GF-D8 (cell line): ENCODE measurements around the gene STK38.
A peak's percentile ranks its signal among the peaks of the same experiment; 100 is the strongest.
"Not testable (repeated sequence)": the region's sequence is repeated elsewhere in the genome, so short reads cannot be mapped to it uniquely, and the experiment has no call there.

ENCODE experiments used
- DNase-seq: peaks from one replicate; lab custom pipeline; 2025; lab: John Stamatoyannopoulos, UW

Gene STK38

DNA sequence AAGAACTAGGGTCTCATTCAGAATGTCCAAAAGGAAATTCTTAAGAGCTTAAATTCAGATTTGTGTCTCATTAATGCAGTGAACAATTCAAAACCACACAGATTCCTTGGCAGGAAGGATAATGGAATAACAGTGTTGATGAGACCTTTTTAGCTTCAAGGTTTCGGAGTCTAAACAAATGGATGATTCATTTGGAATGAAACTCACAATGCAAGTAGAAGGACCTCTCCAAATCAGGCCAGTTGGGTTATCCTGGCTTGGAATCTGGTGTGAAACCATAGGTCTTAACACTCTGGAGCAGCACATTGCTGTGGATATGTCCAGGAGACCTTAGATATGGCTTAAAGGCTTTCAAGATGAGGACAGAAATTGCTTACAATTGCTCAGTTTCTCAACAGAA lies 59.6 kb downstream of the STK38 start:
- DNase-seq, result no peak

GRCh38 chr6:36484736-36485135 lies 62.5 kb downstream of the STK38 start:
- peak; percentile 33 for DNase-seq

DNA sequence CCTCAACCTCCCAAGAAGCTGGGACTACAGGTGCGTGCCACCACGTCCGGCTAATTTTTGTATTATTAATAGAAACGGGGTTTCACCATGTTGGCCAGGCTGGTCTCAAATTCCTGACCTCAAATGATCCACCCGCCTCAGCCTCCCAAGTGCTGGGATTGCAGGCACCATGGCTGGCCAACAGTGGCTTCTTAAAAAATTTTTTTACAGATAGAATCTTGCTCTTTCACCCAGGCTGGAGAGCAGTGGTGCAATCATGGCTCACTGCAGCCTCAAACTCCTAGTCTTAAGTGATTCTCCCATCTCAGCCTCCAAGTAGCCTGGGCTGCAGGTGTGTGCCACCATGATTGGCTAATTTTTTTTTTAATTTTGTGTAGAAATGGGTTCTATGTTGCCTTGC lies 64.0 kb downstream of the STK38 start:
- not testable (repeated sequence) for DNase-seq

DNA sequence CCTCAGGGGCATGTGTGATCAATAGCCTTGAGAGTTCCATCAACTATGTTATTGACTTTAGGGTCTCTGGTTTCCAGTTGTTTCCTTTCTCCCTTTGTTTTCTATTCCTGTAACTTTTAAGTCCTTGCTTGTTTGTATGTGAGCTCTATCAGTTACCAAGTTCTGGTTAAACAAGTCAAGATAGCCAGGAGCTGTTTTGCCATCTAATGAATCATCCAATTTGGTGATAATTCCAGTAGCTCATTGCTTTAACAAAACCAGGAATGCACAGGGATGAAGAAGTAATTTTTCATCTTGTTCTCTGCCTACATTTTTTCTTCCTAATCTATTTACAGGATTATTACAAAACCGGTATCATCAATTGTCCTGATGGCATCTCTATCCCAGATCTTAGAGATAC lies 68.0 kb downstream of the STK38 start:
- DNase-seq, result no peak

DNA sequence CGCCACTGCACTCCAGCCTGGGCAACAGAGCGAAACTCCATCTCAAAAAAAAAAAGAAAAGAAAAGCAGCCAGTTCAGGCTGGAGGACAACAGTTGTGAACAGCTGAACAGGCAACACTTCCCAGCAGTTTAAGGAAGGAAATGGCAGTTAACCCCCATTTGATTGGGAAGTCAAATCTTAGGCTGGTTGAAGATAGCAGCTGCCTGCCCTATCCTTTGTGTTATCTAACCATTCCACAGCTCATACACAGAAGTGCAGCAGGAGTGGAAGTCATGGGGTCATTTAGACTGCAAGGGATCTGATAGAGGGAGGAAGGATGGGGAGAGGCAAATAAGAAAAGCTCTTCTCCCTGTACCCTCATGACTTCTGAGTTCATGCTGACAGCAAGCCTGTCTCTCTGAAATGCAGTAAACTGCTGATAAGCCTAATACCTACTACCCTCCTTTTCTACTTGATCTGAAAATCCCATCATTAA lies 69.2 kb downstream of the STK38 start:
- peak; percentile 94 for DNase-seq

DNA sequence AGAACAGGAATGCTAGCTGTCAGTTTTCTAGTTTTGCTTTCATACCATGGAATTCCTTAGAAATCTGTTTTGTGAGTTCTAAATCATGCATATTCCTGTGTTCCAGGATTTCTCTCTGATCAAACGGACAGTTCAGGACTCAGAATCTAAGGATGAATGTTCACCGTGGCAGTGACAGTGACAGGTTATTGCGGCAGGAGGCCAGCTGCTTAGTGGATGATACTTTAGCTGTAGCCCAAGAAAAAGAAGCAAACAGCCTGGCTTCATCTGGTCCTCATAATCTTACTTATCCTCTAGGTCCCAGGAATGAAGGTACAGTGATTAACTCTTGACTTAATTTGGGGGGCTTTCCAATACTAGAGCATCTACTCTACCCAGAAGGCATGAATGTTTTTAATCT lies 77.3 kb downstream of the STK38 start:
- no peak for DNase-seq

DNA sequence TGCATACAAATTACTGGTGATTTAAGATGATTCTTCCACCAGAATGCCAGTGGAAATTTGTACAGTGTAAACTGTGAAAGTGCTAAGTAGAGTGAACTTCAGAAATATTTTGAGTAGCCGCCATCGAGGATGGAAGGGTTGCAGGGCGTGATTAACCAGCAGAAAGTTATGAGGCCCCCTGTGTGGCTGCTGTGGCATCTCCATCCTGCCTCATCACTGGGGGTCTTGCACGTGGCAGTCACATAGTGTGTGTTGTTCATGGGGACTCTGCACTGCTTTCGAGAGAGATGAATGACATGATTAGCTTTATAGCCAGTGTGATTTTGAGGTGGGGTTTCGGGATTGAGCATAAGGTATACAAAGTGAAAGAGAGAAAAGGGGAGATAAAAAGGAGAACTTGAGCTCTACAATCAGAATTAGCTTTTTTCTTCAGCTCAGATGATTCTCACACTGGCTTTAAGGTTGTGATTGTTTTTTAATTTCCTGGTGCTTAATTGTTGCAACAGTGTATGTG lies 78.1 kb downstream of the STK38 start:
- DNase-seq, result no peak

DNA sequence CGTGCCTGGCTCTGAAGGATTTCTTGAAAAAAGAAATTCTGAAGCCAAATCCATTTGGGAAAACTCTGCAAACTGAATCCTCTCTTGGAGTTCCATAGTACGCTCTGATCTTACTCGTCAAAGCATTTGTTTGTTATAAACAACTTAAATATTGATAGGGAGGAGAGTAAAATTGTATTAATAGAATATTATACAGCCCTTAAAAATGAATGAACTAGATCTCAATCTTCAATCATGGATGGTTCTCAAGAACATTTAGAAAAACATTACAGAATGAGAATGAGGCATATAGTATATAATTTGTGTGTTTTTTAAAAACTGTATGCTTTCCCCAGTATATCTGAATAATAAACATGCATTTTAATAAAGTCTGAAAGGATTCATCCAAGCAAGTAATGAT lies 79.7 kb downstream of the STK38 start:
- no peak for DNase-seq

DNA sequence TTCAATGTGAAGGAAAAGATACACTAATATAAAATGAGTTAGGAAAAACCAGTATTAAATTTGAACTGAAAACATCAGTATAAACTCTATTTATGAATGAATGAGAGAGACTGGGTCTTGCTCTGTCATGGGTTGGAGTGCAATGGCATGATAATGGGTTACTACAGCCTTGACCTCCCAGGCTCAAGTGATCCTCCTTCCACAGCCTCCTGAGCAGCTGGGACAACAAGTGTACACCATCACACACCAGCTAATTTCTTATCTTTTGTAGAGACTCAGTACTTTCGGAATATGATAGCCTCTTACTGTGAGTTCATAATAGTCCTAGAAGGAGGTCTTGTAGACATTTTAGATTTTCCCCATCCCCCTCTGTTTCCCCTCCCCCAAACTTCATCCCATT lies 83.0 kb downstream of the STK38 start:
- no peak for DNase-seq

GRCh38 chr6:36463676-36464075 lies 83.6 kb downstream of the STK38 start:
- DNase-seq, result no peak

DNA sequence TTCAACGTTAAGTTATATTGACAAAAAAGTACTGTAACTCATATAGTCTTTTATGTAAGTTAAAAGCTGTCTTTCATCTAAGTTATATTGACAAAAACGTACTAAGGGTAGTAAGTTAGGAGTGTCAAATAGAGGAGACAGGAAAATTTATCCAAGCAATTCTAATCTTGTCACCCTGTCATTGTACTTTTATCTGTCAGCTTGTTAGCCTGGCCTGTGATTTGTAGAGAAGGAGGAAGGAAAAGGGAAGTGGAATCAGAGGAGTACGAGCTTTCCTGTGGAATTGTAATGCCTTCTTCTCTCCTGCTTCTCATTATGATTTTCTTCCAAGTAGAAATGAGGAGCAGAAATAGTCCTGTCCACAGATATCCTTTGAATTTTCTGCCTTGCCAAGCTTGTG lies 85.6 kb downstream of the STK38 start:
- no peak for DNase-seq

DNA sequence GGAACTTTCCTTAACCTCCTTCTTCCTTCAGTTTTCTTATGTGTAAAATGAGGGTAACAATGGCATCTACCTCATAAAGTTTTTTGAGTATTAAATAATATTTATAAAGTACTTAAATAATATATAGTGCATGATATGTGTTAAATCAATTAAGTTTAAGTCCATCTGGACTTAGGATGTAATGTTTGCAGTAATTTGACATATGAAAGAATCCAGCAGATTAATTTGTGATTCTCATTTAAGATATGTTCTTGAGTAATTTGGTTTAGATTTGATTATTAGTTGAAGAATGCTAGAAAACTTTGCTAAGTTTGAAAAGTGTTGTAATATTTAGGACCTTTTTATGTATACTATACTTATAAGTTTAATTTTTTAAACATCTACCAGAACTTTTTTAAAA lies 86.4 kb downstream of the STK38 start:
- no peak for DNase-seq

GRCh38 chr6:36459501-36459900 lies 87.8 kb downstream of the STK38 start:
- no peak for DNase-seq

DNA sequence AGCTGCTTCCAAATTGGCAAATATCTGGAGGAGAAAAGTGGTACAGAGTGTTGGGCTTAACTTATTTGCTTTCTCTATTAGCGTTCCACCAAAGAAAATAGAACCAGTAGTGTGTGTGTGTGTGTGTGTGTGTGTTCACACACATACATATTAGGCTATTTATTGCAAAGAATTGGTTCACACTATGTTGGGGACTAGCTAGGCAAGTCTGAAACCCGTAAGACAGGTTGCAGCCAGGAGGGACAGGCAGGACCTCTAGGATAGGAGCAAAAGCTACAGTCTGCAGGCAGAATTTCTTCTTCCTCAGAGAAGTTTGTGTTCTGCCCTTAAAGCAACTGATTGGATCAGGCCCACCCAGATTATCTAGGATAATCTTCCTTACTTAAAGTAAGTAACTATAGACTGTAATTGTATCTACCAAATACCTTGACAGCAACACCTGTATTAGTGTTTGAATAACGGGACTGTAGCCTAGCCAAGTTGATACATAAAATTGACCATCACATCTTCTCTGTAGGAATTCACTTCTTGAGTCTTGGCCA lies 91.7 kb downstream of the STK38 start:
- no peak for DNase-seq

DNA sequence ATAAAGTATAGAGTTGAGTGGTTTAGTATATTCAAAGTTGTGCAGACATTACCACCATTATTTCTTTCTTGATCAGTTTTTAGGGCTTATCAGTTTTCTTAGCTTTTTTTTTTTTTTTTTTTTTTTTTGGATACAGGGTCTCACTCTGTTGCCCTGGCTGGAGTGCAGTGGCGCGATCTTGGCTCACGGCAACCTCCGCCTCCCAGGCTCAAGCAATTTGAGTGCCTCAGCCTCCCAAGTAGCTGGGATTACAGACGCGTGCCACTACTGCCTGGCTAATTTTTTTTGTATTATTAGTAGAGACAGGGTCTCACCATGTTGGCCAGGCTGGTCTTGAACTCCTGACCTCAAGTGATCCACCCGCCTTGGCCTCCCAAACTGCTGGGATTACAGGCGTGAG lies 94.4 kb downstream of the STK38 start:
- DNase-seq, result not testable (repeated sequence)

GRCh38 chr6:36449173-36449572 lies 98.1 kb downstream of the STK38 start:
- not testable (repeated sequence) for DNase-seq

DNA sequence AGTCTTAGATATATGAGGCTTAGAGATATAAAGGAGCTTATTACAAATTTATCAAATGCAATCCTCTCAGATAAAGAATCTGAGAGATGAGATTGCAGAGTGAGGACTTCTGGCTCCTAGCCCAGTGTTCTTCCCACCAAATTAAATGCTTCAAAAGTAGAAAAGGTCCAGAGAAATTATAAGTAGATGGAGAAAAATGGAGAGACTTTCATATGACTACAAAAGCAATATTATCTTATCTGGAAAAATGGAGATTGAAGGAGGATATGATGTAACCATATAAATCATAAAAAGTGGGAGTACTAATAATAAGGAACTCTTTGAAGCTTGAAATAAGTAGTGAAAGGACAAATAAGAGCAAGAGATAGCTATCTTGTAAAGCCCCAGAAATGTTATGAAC lies 101.7 kb downstream of the STK38 start:
- DNase-seq, result no peak

GRCh38 chr6:36444470-36444869 lies 102.8 kb downstream of the STK38 start:
- DNase-seq, result no peak
